HL-60 (cell line): ENCODE results near the gene TMEM266.

Experiments used
- GABPA ChIP-seq: IDR thresholded peaks from 2 replicates; pipeline ENCODE4 v1.6.1; 2012; ENCODE audit warnings: low read depth
- SPI1 ChIP-seq: IDR thresholded peaks from 2 replicates; pipeline ENCODE4 v1.6.1; 2012; ENCODE audit warnings: low read depth, mild to moderate bottlenecking, borderline replicate concordance

DNA sequence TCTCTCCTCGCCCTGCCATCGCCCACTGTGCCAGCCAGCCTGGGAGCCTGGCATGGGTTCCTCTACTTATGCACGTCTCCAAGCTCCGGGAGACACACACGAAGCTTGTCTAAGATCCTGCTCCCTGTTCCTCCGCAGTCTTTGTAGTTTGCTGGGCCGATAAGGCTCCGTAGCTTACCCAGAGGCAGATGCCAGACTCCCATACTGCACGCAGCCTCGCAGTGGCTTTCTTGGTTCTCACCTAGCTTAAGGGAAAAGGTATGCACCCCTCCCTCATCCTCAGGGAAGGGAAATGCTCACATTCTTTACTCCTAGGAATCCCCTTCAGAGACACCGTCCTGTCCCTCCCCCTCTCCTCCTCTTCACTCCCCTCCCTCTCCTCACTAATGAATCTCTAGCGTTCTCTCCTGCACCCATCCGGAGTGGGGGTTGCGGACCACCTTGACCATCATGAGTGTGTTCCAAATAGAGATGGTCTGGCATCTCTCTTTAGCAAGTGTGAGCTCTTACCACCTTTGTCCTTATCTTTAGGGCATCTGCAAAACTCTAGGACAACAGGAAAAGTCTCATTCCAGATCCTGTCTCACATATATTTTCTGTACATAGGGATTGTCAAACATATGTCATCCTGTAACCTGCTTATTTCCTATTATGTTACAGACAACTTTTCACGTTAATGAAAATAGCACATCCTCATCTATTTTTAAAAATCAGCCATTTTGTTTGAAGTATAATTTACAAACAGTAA lies 56.5 kb downstream of the TMEM266 start:
- TF ChIP-seq SPI1 (no peak), GABPA (no peak)
